Neutrophil (primary cell): Measurements from ENCODE around the gene VAC14.

Experiments
- H3K27ac ChIP-seq: fragments of 200-600 bp; sonication (generic); 2 replicates; pipeline ENCODE4 v1.5.1; 2016; ENCODE audit warnings: mild to moderate bottlenecking, moderate library complexity
- H3K27me3 ChIP-seq: fragments of 200-600 bp; sonication (generic); 2 replicates; pipeline ENCODE4 v1.6.0; 2016; ENCODE audit warnings: mild to moderate bottlenecking
- H3K36me3 ChIP-seq: fragments of 200-600 bp; sonication (generic); 2 replicates; pipeline ENCODE4 v1.5.1; 2017
- H3K4me1 ChIP-seq, 2 experiments: fragments of 200-600 bp in 1 of 2; sonication (generic) in 1 of 2; 1 replicate in 1 of 2; 2 replicates in 1 of 2; pipeline versions ENCODE4 v1.5.1 to v1.6.1; 2013 to 2016; ENCODE audit warnings: low read depth in 1 of 2, low read length in 1 of 2, mild to moderate bottlenecking in 1 of 2, moderate library complexity in 1 of 2; ENCODE audit not compliant: control insufficient read depth in 1 of 2, insufficient read depth in 1 of 2
- H3K4me3 ChIP-seq, 2 experiments: fragments of 200-600 bp in 1 of 2; sonication (generic) in 1 of 2; 1 replicate in 1 of 2; 2 replicates in 1 of 2; pipeline ENCODE4 v1.5.1; 2013 to 2016; ENCODE audit warnings: low read depth in 1 of 2, low read length in 1 of 2, mild to moderate bottlenecking in 1 of 2, moderate library complexity in 1 of 2
- H3K9me3 ChIP-seq: fragments of 200-600 bp; sonication (generic); 2 replicates; pipeline ENCODE4 v1.5.1; 2016
- CTCF ChIP-seq: fragments of 200-600 bp; sonication (generic); IDR thresholded peaks from 2 replicates; pipeline ENCODE4 v1.5.1; 2016; ENCODE audit warnings: antibody characterized with exemption

Gene VAC14

GRCh38 chr16:70664325-70665112 lies 136.4 kb downstream of the VAC14 start:
- Histone ChIP-seq H3K27ac (no peak overlapping the region), H3K4me3 (no peak overlapping the region), H3K4me1 (no peaks in the 10 kb centered on the region), H3K9me3 (no peaks in the 10 kb centered on the region), H3K36me3 (peaks cover 22% of the 10 kb centered on the region), H3K27me3 (no peaks in the 10 kb centered on the region)
- no peak for TF ChIP-seq CTCF

GRCh38 chr16:70663524-70664324 lies 137.2 kb downstream of the VAC14 start:
- TF ChIP-seq CTCF: no peak
- no peaks in the 10 kb centered on the region for H3K27me3 ChIP-seq
- H3K27ac ChIP-seq: no peak overlapping the region
- H3K36me3 ChIP-seq: peaks cover 22% of the 10 kb centered on the region
- no peak overlapping the region for H3K4me3 ChIP-seq
- no peaks in the 10 kb centered on the region for H3K4me1 ChIP-seq
- H3K9me3 ChIP-seq: no peaks in the 10 kb centered on the region

GRCh38 chr16:70662991-70663523 lies 137.9 kb downstream of the VAC14 start:
- peaks cover 22% of the 10 kb centered on the region for H3K36me3 ChIP-seq
- H3K4me3 ChIP-seq: no peak overlapping the region
- TF ChIP-seq CTCF: no peak
- no peaks in the 10 kb centered on the region for H3K9me3 ChIP-seq
- H3K4me1 ChIP-seq: no peaks in the 10 kb centered on the region
- H3K27me3 ChIP-seq: no peaks in the 10 kb centered on the region
- H3K27ac ChIP-seq: no peak overlapping the region

- Histone ChIP-seq H3K4me3 (no peak overlapping the region), H3K9me3 (no peaks in the 10 kb centered on the region), H3K27ac (no peak overlapping the region), H3K36me3 (peaks cover 22% of the 10 kb centered on the region), H3K4me1 (no peaks in the 10 kb centered on the region), H3K27me3 (no peaks in the 10 kb centered on the region)
- no peak for TF ChIP-seq CTCF
Observed at GRCh38 chr16:70661918-70662641, 138.9 kb downstream of the VAC14 start.

GRCh38 chr16:70661534-70661917 lies 139.4 kb downstream of the VAC14 start:
- H3K4me3 ChIP-seq: no peak overlapping the region
- no peaks in the 10 kb centered on the region for H3K9me3 ChIP-seq
- no peaks in the 10 kb centered on the region for H3K27me3 ChIP-seq
- no peak for TF ChIP-seq CTCF
- H3K27ac ChIP-seq: no peak overlapping the region
- peaks cover 22% of the 10 kb centered on the region for H3K36me3 ChIP-seq
- H3K4me1 ChIP-seq: no peaks in the 10 kb centered on the region
